ENCODE measurements around the gene ITGB2. TPM values are rescaled to one million over a fixed set of nuclear protein-coding genes. Genes with fewer than 3 reads are reported as not detected.

Gene ITGB2
- polyA plus RNA-seq, 4 donors: 9.4 to 15.0 (median 12.1) TPM

- DNase-seq (ENCODE audit: low read depth in 4 of 4, low spot score in 3 of 4): no peak
These were observed 83.2 kb downstream of the ITGB2 start for GRCh38 chr21:44837537-44837936.

DNA sequence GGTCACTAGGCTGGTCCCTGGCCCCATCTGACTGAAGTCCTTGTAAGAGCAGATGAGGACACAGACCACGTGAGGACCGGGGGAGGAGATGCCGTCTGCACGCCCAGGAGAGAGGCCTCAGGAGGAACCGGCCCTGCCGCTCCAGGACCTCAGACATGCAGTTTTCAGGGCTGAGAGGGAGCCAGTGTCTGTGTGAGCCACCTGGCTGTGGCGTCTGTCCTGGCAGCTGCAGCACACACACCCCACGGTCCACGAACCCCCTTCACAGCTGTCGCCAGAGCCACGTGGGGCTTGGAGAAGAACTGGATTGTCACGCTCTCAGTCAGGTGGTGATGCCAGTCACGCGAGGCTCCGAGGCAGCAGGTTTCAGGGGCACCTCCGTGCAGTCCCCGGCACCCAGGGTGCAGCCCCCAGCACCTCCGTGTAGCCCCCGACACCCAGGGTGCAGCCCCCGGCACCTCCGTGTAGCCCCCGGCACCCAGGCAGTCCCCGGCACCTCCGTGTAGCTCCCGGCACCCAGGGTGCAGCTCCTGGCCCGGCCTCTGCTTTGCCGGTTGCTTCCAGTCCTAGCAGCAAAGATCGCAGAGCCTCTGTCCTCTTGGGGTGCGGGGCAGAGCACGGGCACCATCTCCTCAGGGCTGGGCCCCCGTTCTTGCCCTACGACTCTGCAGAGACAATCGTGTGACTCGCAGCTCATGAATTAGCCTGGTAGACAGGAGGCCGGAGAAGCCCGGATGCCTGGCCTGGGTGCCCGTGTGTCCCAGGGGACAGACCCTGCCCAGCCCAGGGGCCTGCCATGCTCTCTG lies 83.8 kb downstream of the ITGB2 start:
- no peak for DNase-seq (ENCODE audit: low read depth in 4 of 4, low spot score in 3 of 4)

DNA sequence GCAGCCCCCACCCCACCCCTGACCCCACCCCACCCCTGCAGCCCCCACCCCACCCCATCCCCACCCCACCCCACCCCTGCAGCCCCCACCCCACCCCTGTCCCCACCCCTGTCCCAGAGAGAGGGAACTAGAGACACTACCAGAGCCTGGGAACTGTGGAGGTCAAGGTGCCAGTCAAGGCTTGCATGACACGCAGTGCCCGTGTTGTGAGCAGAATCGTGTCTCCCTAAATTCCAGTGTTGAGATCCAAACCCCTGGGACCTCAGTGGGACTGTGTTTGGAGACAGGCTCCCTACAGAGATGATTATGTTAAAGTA lies 84.4 kb downstream of the ITGB2 start:
- no peak for DNase-seq (ENCODE audit: low read depth in 4 of 4, low spot score in 3 of 4)

Other genes with a start within 250 kb of the ITGB2 start
- not detected for gene KRTAP12-1, start 238.7 kb downstream of the ITGB2 start, polyA plus RNA-seq (ENCODE audit: insufficient read length in 4 of 4)
- gene KRTAP10-12, start 223.7 kb downstream of the ITGB2 start, polyA plus RNA-seq (ENCODE audit: insufficient read length in 4 of 4): not detected
- 1 to 10 TPM in 1 of 4 donors, under 1 TPM in 3; 0.60 to 1.2 (median 0.82) TPM for gene TSPEAR, start 209.3 kb downstream of the ITGB2 start, polyA plus RNA-seq (ENCODE audit: insufficient read length in 4 of 4)
- 10 to 100 TPM; 76.2 to 97.8 (median 84.2) TPM for gene UBE2G2, start 119.1 kb downstream of the ITGB2 start, polyA plus RNA-seq (ENCODE audit: insufficient read length in 4 of 4)
- gene SUMO3, start 102.8 kb downstream of the ITGB2 start, polyA plus RNA-seq (ENCODE audit: insufficient read length in 4 of 4): 100 to 1,000 TPM; 112 to 128 (median 121) TPM
- 100 to 1,000 TPM; 283 to 306 (median 289) TPM for gene PTTG1IP, start 47.2 kb downstream of the ITGB2 start, polyA plus RNA-seq (ENCODE audit: insufficient read length in 4 of 4)
- gene SLX9, start 19.1 kb upstream of the ITGB2 start, polyA plus RNA-seq (ENCODE audit: insufficient read length in 4 of 4): 10 to 100 TPM; 13.4 to 27.2 (median 15.0) TPM
- gene ADARB1, start 153.7 kb upstream of the ITGB2 start, polyA plus RNA-seq (ENCODE audit: insufficient read length in 4 of 4): 10 to 100 TPM; 14.1 to 17.7 (median 17.1) TPM

Measured in right renal pelvis (tissue), 4 donors.